Ishikawa (cell line): ENCODE measurements around the gene UFSP1.

Source experiments
- CEBPB ChIP-seq: IDR thresholded peaks from 2 replicates; pipeline ENCODE4 v1.6.1; 2012
- CREB1 ChIP-seq: IDR thresholded peaks from 2 replicates; pipeline ENCODE4 v1.6.1; 2012; ENCODE audit warnings: low read depth
- EGR1 ChIP-seq: IDR thresholded peaks from 2 replicates; pipeline ENCODE4 v1.6.1; 2012
- EP300 ChIP-seq: IDR thresholded peaks from 2 replicates; pipeline ENCODE4 v1.6.1; 2012; ENCODE audit warnings: borderline replicate concordance
- FOXM1 ChIP-seq: IDR thresholded peaks from 2 replicates; pipeline ENCODE4 v1.6.1; 2012; ENCODE audit warnings: low read depth, borderline replicate concordance
- NFIC ChIP-seq: IDR thresholded peaks from 2 replicates; pipeline ENCODE4 v1.6.1; 2012
- RAD21 ChIP-seq: IDR thresholded peaks from 2 replicates; pipeline ENCODE4 v1.6.1; 2012; ENCODE audit warnings: low read depth
- TAF1 ChIP-seq: IDR thresholded peaks from 2 replicates; pipeline ENCODE4 v1.6.1; 2012; ENCODE audit warnings: low read depth, mild to moderate bottlenecking
- TCF12 ChIP-seq: IDR thresholded peaks from 2 replicates; pipeline ENCODE4 v1.6.1; 2012; ENCODE audit warnings: low read depth
- TEAD4 ChIP-seq: IDR thresholded peaks from 2 replicates; pipeline ENCODE4 v1.6.1; 2012
- YY1 ChIP-seq: IDR thresholded peaks from 2 replicates; pipeline ENCODE4 v1.6.1; 2012; ENCODE audit warnings: low read depth
- ZBTB7A ChIP-seq: IDR thresholded peaks from 2 replicates; pipeline ENCODE4 v1.6.1; 2012; ENCODE audit warnings: low read depth
- TF ChIP-seq, protein P1 (sequence below): IDR thresholded peaks from 2 replicates; pipeline ENCODE4 v1.6.1; 2012
- TF ChIP-seq, protein P2 (sequence below): IDR thresholded peaks from 2 replicates; pipeline ENCODE4 v1.6.1; 2012; ENCODE audit warnings: low read depth, mild to moderate bottlenecking
- TF ChIP-seq, protein P3 (sequence below): IDR thresholded peaks from 2 replicates; pipeline ENCODE4 v1.6.1; 2012

UFSP1 gene

DNA sequence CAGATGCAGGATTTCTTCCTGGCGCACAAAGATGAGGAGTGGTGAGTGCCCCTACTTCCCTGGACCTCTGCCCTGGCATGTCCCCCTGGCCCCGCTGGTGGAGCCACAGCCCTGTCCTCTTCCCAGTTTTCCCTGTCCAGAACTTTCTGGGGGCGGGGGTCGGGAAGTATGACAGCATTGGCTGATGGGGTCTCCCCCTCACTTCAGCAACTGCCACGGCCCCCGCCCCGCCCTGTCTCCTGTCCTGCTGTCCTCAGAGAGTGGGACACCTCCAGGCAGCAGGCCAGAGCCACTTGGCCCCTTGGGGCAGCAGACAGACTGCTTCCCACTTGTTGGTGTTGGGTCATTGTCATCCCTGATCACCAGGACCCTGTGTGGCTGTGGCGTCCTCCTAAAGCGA lies 7.3 kb downstream of the UFSP1 start:
- no peak for TF ChIP-seq TEAD4
- no peak for TF ChIP-seq TCF12
- no peak for TF ChIP-seq NFIC
- TF ChIP-seq YY1 = no peak
- TF ChIP-seq, protein P1, sequence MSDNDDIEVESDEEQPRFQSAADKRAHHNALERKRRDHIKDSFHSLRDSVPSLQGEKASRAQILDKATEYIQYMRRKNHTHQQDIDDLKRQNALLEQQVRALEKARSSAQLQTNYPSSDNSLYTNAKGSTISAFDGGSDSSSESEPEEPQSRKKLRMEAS = no peak
- TF ChIP-seq EP300 = no peak
- no peak for TF ChIP-seq CREB1
- TF ChIP-seq FOXM1 = no peak
- TF ChIP-seq, protein P2, sequence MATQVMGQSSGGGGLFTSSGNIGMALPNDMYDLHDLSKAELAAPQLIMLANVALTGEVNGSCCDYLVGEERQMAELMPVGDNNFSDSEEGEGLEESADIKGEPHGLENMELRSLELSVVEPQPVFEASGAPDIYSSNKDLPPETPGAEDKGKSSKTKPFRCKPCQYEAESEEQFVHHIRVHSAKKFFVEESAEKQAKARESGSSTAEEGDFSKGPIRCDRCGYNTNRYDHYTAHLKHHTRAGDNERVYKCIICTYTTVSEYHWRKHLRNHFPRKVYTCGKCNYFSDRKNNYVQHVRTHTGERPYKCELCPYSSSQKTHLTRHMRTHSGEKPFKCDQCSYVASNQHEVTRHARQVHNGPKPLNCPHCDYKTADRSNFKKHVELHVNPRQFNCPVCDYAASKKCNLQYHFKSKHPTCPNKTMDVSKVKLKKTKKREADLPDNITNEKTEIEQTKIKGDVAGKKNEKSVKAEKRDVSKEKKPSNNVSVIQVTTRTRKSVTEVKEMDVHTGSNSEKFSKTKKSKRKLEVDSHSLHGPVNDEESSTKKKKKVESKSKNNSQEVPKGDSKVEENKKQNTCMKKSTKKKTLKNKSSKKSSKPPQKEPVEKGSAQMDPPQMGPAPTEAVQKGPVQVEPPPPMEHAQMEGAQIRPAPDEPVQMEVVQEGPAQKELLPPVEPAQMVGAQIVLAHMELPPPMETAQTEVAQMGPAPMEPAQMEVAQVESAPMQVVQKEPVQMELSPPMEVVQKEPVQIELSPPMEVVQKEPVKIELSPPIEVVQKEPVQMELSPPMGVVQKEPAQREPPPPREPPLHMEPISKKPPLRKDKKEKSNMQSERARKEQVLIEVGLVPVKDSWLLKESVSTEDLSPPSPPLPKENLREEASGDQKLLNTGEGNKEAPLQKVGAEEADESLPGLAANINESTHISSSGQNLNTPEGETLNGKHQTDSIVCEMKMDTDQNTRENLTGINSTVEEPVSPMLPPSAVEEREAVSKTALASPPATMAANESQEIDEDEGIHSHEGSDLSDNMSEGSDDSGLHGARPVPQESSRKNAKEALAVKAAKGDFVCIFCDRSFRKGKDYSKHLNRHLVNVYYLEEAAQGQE = no peak
- no peak for TF ChIP-seq ZBTB7A
- no peak for TF ChIP-seq RAD21
- TF ChIP-seq TAF1 = no peak
- TF ChIP-seq CEBPB = no peak
- no peak for TF ChIP-seq EGR1
- TF ChIP-seq, protein P3, sequence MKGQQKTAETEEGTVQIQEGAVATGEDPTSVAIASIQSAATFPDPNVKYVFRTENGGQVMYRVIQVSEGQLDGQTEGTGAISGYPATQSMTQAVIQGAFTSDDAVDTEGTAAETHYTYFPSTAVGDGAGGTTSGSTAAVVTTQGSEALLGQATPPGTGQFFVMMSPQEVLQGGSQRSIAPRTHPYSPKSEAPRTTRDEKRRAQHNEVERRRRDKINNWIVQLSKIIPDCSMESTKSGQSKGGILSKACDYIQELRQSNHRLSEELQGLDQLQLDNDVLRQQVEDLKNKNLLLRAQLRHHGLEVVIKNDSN = no peak

DNA sequence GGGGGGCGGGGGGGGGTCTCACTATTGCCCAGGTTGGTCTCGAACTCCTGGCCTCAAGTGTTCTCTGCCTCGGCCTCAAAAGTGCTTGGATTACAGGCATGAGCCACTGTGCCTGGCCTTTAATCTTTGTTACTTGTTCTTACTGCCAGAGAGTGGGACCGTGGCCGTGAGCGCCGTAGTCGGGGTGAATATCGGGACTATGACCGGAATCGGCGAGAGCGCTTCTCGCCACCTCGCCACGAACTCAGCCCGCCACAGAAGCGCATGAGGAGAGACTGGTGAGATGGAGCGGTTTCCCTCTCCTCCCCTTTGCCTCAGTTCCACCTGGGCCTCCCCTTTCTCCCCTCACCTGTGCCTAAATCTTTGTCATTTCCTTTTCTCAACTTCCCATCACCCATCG lies 8.4 kb downstream of the UFSP1 start:
- TF ChIP-seq TEAD4 = no peak
- no peak for TF ChIP-seq TAF1
- no peak for TF ChIP-seq EP300
- TF ChIP-seq, protein P1 = no peak
- TF ChIP-seq, protein P2 = no peak
- TF ChIP-seq CREB1 = no peak
- no peak for TF ChIP-seq RAD21
- no peak for TF ChIP-seq FOXM1
- no peak for TF ChIP-seq EGR1

DNA sequence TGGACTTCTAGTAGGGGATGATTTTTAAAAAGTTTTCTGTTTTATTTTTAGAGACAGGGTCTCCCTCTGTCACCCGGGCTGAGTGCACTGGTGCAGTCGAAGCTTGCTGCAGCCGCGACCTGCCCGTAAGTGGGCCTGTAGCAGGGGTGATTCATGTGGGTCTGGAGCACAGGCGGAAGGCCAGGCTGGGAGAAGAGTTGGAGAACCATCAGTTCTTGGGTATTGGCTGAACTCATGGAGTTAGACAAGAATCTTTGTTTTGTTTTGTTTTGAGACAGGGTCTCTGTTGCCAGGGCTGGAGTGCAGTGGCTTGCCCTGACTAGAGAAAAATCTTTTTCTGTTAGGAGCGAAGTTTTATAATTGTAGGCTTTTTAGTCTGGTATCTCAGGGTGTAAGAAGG lies 8.9 kb downstream of the UFSP1 start:
- TF ChIP-seq EP300 (no peak), TAF1 (no peak)

DNA sequence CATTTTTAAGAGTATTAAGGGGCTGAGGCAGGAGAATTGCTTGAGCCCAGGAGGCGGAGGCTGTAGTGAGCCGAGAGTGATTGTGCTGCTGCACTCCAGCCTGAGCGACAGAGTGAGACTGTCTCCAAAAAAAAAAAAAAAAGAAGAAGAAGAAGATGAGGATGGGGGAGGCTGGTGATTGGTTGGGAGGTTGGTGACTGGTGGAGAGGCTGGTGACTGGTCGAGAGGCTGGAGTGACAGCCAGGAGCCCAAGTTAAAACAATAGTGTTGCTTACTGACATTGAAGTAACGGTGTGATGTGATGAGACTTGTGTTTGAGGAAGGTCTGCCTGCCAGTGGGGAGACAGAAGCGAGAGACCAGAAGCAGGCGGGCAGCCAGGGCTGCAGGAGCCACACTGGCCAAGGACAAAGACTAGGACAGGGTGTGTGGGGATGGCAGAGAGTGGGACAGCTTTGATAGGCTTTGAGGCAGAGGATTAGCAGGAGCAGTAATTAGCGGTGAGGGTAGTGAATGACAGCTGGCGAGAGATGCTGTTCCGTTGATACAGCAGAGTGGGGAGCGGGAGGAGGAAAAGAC lies 9.7 kb downstream of the UFSP1 start:
- no peak for TF ChIP-seq TCF12

DNA sequence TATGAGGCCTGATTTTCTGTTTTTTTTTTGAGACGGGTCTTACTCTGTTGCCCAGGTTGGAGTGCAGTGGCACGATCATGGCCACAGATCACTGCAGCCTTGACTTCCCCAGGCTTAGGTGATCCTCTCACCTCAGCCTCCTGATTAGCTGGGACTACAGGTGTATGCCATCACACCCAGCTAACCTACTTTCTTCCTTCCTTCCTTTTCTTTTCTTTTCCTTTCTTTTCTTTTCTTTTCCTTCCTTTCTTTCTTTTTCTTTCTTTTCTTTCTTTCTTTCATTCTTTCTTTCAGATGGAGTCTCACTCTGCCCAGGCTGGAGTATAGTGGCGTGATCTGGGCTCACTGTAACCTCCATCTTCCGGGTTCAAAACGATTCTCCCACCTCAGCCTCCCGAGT lies 10.8 kb downstream of the UFSP1 start:
- no peak for TF ChIP-seq TAF1

DNA sequence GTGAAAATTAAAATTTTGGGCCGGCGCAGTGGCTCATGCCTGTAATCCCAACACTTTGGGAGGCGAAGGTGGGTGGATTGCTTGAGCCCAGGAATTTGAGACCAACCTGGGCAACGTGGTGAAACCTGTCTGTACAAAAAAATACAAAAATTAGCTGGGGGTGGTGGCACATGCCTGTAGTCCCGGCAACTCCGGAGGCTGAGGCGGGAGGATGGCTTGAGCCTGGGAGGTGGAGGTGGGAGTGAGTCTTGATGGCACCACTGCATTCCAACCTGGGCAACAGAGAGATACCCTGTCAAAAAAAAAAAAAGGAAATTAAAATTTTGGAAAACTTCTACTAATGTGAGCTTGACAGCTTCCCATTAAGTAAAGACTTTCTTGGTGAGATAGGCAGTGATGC lies 11.5 kb downstream of the UFSP1 start:
- TF ChIP-seq, protein P1 = no peak
- TF ChIP-seq RAD21 = no peak
- no peak for TF ChIP-seq TCF12

DNA sequence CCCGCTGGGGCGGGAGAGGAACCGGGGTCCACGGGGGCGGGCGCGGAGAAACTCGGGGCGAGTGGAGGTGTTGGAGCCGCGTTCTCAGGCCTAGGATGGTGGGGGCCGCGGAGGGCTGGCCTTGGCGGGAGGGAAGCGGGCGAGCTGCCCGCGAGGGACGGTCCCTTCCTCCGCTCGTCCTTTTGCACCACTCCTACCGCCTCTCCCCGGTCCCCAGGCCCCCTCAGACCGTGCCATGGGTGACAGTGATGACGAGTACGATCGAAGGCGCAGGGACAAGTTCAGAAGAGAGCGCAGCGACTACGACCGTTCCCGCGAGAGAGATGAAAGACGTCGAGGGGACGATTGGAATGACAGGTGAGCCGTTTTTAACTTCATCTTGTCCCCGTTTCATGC lies 14.2 kb downstream of the UFSP1 start:
- no peak for TF ChIP-seq FOXM1
